Pancreas (tissue), 10 donors: Measurements from ENCODE around the gene INSIG2. TPM values are rescaled to one million over a fixed set of nuclear protein-coding genes. Genes with fewer than 3 reads are reported as not detected.

Source experiments
- ATAC-seq, 4 donors: fragments of 200-7000 bp; cut with Tn5 transposase; one replicate each; pipeline versions ENCODE4 v1.8.0 to v1.9.1; 2020; ENCODE audit warnings: mild to moderate bottlenecking in 4 of 4, moderate library complexity in 4 of 4
- DNase-seq, 6 donors: peaks; one replicate each; pipeline ENCODE4 v3.0.0-alpha.2; 2020
- FAIRE-seq: peaks from 2 replicates; lab custom pipeline; 2012; peaks lifted over from hg19 to GRCh38; lab: Jason Lieb, UNC
- H3K27ac ChIP-seq, 4 donors: fragments of 200-600 bp; sonication (generic); 1 replicate in 3 of 4; 2 replicates in 1 of 4; pipeline versions ENCODE4 v1.5.0 to v1.8.0; 2020
- H3K27me3 ChIP-seq, 4 donors: fragments of 200-600 bp; one replicate each; pipeline ENCODE4 v1.8.0; 2021
- H3K36me3 ChIP-seq, 3 donors: fragments of 200-600 bp; sonication (generic) in 1 of 3; one replicate each; pipeline versions ENCODE4 v1.5.0 to v1.8.0; 2020 to 2021
- H3K4me1 ChIP-seq, 3 donors: fragments of 200-600 bp; one replicate each; pipeline ENCODE4 v1.8.0; 2021
- H3K4me3 ChIP-seq, 4 donors: fragments of 200-600 bp; sonication (generic) in 2 of 4; one replicate each; pipeline versions ENCODE4 v1.5.0 to v1.8.0; 2020 to 2021
- H3K9me3 ChIP-seq, 4 donors: fragments of 200-600 bp; one replicate each; pipeline ENCODE4 v1.8.0; 2021
- CTCF ChIP-seq, 4 donors: fragments of 200-600 bp; sonication (generic) in 3 of 4; IDR thresholded peaks; one replicate each; pipeline versions ENCODE4 v1.5.0 to v1.8.0; 2021; ENCODE audit warnings: antibody characterized with exemption in 4 of 4
- WGBS, 2 donors: extraction: QIAGEN DNeasy Blood & Tissue Kit; methylation state at CpG; one replicate each; pipeline ENCODE4 v1.1.7; 2013; 5-methylcytosine and 5-hydroxymethylcytosine counted together
- intact Hi-C, 3 donors: fragments of 100-400 bp; cut with DNase I; formaldehyde crosslinking; loops; one replicate each; pipeline versions ENCODE4 v1.11.1 to v1.14.2; 2022
- polyA plus RNA-seq, 2 donors: library from polyadenylated mRNA; stranded (reverse); fragments of 200-250 nt; gene quantifications; one replicate each; pipeline ENCODE4 v1.2.3, GENCODE V29; 2013
- total RNA-seq, 6 donors: library from RNA; stranded (reverse); fragmentation: NEBNext Ultra II Directional in 4 of 6; extraction: Animal tissue kit (Norgen Biotek cat#: 25700) in 4 of 6; gene quantifications; one replicate each; pipeline versions ENCODE4 v1.2.1 to v1.2.4, GENCODE V29; 2021 to 2023
- donor health status: healthy with polysubstance abuse.
- donor health status: DM: no; HTN: no; CAD: no; lungs with moderate emphysema.
- donor health status: DM: no; HTN: no; CAD: no.
- donor health status: control.
- donor health status: control.
- donor health status: Bipolar disorder and iron deficiency.
- donor health status: DM: yes; HTN: yes; CAD: no.
- donor health status: DM: no; HTN: no; CAD: no.
- donor health status: DM: no; HTN: no; CAD: no.
- donor health status: DM: yes; HTN: yes; CAD: no.

The INSIG2 gene
- total and polyA plus RNA-seq, 8 donors = 7.9 to 23.0 (median 14.2) TPM

- 75% methylated on average over 3 of the region's 3 CpGs for WGBS, 2 donors
- Histone ChIP-seq H3K36me3 (peaks cover 0 to 32% (median 3%) of the 10 kb centered on the region in 3 donors), H3K27ac (no peak overlapping the region), H3K4me1 (no peaks in the 10 kb centered on the region), H3K4me3 (no peak overlapping the region), H3K27me3 (no peaks in the 10 kb centered on the region), H3K9me3 (no peaks in the 10 kb centered on the region)
- DNase-seq (no peak), ATAC-seq (no peak), FAIRE-seq (no peak)
- no peak for TF ChIP-seq CTCF (IDR thresholded peaks at IDR 0.05)
- intact Hi-C loops = no loop called here
Measured at GRCh38 chr2:118106926-118107325, 18.7 kb downstream of the INSIG2 start.

GRCh38 chr2:118110310-118110709, 22.0 kb downstream of the INSIG2 start:
- ATAC-seq (no peak), FAIRE-seq (no peak), DNase-seq (no peak)
- H3K9me3 ChIP-seq = no peaks in the 10 kb centered on the region
- WGBS, 2 donors = 97 to 98% methylated on average over 3 of the region's 3 CpGs
- H3K36me3 ChIP-seq = peaks cover 0 to 30% (median 3%) of the 10 kb centered on the region in 3 donors
- TF ChIP-seq CTCF (IDR thresholded peaks at IDR 0.05) = no peak
- intact Hi-C loops = no loop called here
- H3K27me3 ChIP-seq = no peaks in the 10 kb centered on the region
- peaks cover 0 to 4% (median 0%) of the 10 kb centered on the region in 3 donors for H3K4me1 ChIP-seq
- no peak overlapping the region for H3K4me3 ChIP-seq
- no peak overlapping the region for H3K27ac ChIP-seq

- H3K27ac ChIP-seq = no peak overlapping the region
- TF ChIP-seq CTCF (IDR thresholded peaks at IDR 0.05) = no peak
- no peaks in the 10 kb centered on the region for H3K9me3 ChIP-seq
- FAIRE-seq = no peak
- H3K27me3 ChIP-seq = no peaks in the 10 kb centered on the region
- WGBS, 2 donors = 96% methylated on average over 1 of the region's 1 CpG
- H3K4me1 ChIP-seq = peaks cover 0 to 4% (median 0%) of the 10 kb centered on the region in 3 donors
- H3K36me3 ChIP-seq = peaks cover 0 to 26% (median 3%) of the 10 kb centered on the region in 3 donors
- ATAC-seq = no peak
- intact Hi-C loops = no loop called here
- DNase-seq = no peak
- no peak overlapping the region for H3K4me3 ChIP-seq
Measured at GRCh38 chr2:118110991-118111390, 22.7 kb downstream of the INSIG2 start.

- H3K27ac ChIP-seq = peak overlapping the region in 3 of 4 donors; percentile 5 to 64 (median 41)
Measured at GRCh38 chr2:118112771-118113334, 24.6 kb downstream of the INSIG2 start.

More at GRCh38 chr2:118112771-118113334, 24.6 kb downstream of the INSIG2 start:
- no peak overlapping the region for H3K4me3 ChIP-seq
- FAIRE-seq (no peak), DNase-seq (no peak), ATAC-seq (peak; percentile 75 to 90 (median 88))
- no peaks in the 10 kb centered on the region for H3K9me3 ChIP-seq
- peaks cover 0 to 4% (median 0%) of the 10 kb centered on the region in 3 donors for H3K4me1 ChIP-seq
- no peaks in the 10 kb centered on the region for H3K27me3 ChIP-seq
- TF ChIP-seq CTCF (IDR thresholded peaks at IDR 0.05) = no peak
- WGBS, 2 donors = 45 to 48% methylated on average over 4 of the region's 4 CpGs
- intact Hi-C loops = no loop called here
- peaks cover 0 to 18% (median 3%) of the 10 kb centered on the region in 3 donors for H3K36me3 ChIP-seq
